Endometrial microvascular endothelial cells (primary cell): ENCODE results near the gene SLC35B4. TPM values are rescaled to one million over a fixed set of nuclear protein-coding genes. Genes with fewer than 3 reads are reported as not detected.

Source experiments
- in situ Hi-C: cut with HindIII; loops from 2 replicates; pipeline ENCODE4 v1.10.0; 2017; ENCODE audit warnings: low sequenced_read_pairs, low pct_unique_long_range_greater_than_20kb; ENCODE audit errors: inconsistent ontology term
- total RNA-seq: library from RNA; depleted of rRNA; stranded (reverse); fragments of >200 nt; gene quantifications from one replicate; pipeline ENCODE4 v1.2.3, GENCODE V29; 2015; ENCODE audit errors: inconsistent ontology term

Gene SLC35B4
- total RNA-seq, 1 donor from 2014 or later: 14.7 TPM

DNA sequence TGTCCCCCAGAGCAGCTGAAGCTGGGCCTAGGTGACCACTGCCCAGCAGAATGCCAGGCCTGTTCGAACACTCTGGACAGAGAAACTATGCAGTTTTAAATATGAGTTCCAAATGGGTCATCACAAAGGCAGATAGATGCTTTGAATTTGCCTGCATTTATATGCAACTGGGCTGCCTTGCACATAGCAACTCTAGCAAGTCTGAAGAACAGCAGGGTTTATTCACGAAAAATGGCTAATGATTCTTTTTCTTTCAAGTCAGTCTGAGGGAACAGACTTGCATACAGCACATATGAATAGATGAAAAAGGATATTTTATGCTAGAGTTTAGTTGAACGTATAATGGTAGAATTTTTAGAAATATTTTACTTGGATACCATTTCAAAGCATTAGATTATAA is 68.5 kb downstream of the SLC35B4 start:
- in situ Hi-C loops: no loop called here

GRCh38 chr7:134246761-134247160 is 70.0 kb downstream of the SLC35B4 start:
- in situ Hi-C loops: no loop called here

DNA sequence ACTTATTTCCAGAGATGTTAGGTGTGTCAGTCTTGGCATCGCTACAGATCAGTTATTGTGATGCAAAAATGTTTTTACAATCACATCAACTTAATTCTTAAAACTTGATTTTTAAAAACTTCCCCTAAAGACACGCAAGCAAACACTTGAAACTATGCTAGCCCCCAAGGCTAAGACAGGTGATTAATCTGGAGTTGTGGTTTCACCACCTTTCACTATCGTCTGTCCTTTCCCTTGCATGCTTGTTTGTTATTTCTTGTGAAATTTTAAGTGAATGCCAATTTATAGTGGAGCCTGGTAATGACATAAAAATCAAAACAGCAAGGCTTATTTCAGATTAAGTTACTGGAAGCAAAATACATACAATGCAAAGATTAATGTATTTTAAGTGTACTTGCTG is 70.4 kb downstream of the SLC35B4 start:
- in situ Hi-C loops: no loop called here

- in situ Hi-C loops: no loop called here
Measured at GRCh38 chr7:134245253-134245652, 71.5 kb downstream of the SLC35B4 start.

Other genes starting within 250 kb of the SLC35B4 start
- not detected for gene LRGUK, start 189.6 kb downstream of the SLC35B4 start, total RNA-seq
- 213 TPM for gene AKR1B1, start 142.2 kb upstream of the SLC35B4 start, total RNA-seq
- 0.56 TPM for gene AKR1B10, start 210.6 kb upstream of the SLC35B4 start, total RNA-seq
- gene AKR1B15, start 232.2 kb upstream of the SLC35B4 start, total RNA-seq: not detected